Lung microvascular endothelial cell (primary cell): Measurements from ENCODE around the gene FOXF1. TPM values are rescaled to one million over a fixed set of nuclear protein-coding genes. Genes with fewer than 3 reads are reported as not detected.

ENCODE experiments used
- DNase-seq, 2 donors: peaks; one replicate each; pipeline versions ENCODE4 v3.0.0 to v3.0.0-alpha.2; 2010; ENCODE audit warnings: low read depth in 2 of 2
- total RNA-seq: library from RNA; depleted of rRNA; stranded (reverse); fragments of >200 nt; gene quantifications from 2 replicates; pipeline ENCODE4 v1.2.1, GENCODE V29; 2014

Gene FOXF1
- total RNA-seq, 1 donor from 2014 or later: 0.40 TPM

DNA sequence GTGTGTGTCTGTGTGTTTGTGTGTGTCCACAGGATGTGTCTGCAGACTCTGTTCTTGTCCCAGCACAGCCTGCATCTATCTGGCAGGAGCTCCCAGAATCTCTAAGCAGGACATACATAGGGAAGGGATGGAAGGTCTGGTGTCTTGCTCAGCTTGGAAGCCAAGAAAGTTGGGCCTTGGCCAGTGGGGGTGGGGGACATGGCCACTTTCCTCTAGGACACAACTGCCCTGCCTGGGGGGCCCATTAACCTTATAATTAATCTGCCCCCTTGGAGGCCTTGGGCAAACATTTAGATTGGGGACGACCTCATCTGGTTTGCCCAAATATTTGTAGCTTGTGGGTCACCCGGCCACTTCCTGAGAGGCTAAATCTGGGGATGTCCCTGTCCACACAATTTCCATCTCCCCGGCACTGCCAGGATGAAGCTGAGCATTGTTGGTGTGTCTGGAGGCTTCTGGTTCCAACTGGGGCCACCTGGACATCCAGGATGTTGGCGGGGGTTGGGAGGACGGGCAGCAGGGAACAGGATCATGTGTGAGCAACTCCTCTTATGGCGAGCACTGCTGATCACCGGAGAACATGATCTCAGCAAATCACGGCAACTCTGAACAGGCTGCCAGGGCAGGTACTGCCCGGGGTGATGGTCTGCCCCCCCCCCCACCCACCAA, 17.2 kb upstream of the FOXF1 start:
- DNase-seq: no peak

DNA sequence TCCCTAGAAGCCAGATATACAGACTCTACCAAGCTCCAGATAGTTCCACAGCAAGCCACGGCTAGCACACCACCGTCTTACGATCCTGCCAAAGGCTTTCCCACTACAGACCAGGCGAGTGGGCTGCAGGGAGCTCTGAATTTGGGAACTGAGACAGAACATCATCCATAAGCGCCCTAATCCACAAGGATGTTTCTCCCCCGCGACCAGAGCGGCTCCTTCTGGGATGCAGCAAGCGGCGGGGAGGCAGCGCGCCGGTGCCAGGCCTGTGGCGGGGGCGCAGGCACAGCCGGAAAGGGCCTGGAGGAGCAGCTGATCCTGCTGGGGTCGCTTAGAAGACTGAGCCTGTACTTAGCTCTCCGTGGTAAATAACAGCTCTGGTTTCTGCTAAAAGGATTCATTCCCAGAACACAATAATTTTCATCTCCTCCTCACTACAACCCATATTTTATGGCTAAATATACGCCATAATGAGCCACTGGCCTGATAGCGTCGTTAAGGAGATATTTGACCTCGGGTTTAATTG, 16.2 kb upstream of the FOXF1 start:
- DNase-seq: no peak

- DNase-seq: no peak
Observed at GRCh38 chr16:86494565-86495356, 15.6 kb upstream of the FOXF1 start.

DNA sequence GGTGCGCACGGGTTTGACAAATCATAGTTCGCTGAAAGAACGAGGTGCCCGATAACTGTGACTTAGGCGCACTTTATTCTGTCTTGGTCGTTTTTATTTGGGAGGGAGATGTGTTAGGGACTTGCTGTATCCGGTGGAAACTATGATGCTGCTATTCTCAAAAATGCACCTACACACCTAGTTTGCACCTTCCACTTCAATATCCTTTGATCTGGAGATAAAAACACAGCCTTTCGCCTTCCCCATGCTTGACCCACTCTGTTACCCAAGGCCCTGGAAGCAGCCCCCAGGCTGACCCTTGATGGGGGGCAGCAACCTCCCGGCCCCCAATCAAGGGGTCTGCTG, 15.0 kb upstream of the FOXF1 start:
- DNase-seq: no peak

DNA sequence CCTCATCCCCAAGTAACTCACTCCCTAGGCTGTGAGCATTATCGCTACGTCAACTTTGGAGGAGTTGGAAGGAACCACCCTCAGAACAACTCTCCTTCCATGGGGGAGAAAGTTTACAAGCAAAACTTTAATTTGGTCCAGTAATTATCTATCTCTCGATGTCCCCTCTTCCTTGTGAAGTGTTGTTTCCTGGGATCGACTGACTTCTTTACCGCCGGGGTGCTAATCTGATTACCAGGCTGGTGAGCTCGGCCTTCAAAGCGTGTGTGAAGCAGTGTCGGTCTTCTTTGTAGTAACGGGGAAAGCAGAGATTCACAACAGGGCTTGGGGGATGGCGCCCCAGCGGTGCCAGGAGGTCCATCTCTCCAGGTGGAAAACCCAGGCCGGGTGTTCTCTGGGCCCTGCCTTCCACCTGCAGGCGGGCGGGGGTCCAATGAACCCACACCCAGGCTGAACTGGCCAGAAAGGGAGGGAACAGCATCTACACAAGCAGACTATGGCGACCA, 14.5 kb upstream of the FOXF1 start:
- DNase-seq: no peak

DNA sequence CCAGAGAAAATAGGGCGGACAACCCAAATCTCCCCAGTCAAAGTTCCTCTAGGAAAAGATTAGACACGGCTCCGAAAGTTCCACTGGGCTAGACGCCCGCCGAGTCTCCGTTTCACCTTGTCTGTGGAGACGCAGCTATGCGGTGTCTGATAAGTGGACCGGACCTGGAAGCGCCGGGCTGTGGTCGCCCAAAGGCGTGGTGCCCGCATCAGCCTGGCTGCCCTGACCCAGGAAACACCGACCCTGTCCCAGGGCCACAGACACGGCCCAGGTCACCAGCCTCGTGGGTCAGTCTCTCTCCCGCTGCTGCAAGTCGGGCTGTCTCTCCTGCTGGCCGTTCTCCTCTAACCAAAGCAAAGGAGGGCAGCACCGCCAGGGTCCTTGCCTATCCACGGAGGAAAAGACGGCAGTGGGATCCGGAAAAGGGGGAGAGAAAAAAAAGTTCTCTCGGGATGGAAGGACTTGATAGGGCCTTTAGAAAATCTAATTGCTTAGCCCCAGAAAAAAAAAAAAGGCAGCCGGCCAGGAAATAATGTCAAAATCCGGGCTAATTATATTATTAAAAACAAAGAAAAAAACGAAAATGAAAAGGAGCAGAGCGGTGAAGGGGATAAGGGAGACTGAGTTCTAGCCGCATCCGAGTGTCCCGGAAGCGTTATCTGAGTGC, 13.9 kb upstream of the FOXF1 start:
- no peak for DNase-seq

- DNase-seq: no peak
Observed at GRCh38 chr16:86496929-86497461, 13.3 kb upstream of the FOXF1 start.

GRCh38 chr16:86497551-86498021, 12.7 kb upstream of the FOXF1 start:
- DNase-seq: no peak

DNA sequence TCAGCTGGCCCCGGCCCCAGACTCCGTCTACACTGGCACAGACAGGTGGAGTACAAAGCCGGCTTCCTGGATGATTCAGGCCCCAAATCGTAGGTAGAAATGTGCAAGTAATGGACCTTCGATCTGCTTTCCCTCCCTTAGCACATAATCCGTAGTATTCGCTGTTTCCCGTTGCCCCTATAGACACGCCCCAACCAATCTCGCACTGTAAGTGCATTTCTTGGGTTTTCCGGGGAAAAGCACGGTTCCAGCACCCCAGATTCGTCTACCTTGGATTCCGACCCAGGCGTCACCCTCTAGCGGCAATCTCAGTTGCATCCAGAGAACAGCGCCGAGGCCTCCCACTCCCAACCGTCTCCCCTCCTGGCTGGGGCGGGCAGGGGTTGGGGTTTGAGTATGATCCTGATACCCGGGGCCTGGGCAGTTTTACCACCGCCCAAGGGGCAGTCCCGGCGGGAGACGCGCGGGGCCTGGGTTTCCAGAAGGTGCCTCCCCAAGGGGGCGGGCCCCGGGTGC, 12.1 kb upstream of the FOXF1 start:
- DNase-seq: no peak

GRCh38 chr16:86498671-86499439, 11.5 kb upstream of the FOXF1 start:
- no peak for DNase-seq

GRCh38 chr16:86499440-86499786, 10.9 kb upstream of the FOXF1 start:
- DNase-seq: no peak

DNA sequence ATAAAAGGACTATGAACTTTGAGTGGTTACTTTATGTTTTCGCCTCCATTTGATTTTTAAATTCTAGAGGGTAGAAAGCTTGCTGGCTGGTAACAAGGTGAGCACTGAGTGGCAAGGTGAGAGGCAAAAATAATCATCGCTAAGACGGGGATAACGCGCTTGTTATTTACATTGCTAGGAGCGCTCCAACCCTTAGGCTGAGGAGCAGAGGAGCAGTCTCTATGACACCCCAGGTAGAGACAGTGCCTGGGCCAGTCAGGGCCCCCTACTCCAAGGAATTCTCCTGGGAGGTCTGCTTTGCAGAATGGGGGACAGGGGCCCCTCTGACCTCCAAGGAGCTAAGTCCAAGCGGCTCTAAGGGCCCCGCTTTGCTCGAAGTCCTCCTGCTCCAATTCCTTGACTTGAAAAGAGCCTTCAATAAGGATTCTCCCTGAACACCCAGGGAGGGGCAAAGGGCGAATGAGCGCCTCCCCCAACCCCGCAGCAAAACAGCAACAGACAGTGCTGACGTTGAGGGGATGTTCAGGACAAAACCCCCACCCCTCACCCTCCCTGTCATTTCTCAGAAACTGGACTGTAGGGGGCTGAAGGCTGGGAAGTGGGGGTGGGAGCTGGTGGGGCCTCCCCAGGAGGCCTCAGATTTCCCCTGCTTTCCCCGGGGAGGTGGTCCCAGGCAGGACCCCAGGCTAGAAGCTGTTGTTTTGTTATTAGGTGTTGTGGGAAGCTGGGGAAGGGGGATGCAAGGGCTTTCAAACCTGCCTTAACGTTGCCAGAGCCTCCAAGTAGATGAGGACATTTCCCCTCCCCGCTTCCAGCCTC, 10.2 kb upstream of the FOXF1 start:
- DNase-seq: no peak

GRCh38 chr16:86500708-86501510, 9.4 kb upstream of the FOXF1 start:
- DNase-seq: no peak

- no peak for DNase-seq
Observed at GRCh38 chr16:86501989-86502855, 8.1 kb upstream of the FOXF1 start.

DNA sequence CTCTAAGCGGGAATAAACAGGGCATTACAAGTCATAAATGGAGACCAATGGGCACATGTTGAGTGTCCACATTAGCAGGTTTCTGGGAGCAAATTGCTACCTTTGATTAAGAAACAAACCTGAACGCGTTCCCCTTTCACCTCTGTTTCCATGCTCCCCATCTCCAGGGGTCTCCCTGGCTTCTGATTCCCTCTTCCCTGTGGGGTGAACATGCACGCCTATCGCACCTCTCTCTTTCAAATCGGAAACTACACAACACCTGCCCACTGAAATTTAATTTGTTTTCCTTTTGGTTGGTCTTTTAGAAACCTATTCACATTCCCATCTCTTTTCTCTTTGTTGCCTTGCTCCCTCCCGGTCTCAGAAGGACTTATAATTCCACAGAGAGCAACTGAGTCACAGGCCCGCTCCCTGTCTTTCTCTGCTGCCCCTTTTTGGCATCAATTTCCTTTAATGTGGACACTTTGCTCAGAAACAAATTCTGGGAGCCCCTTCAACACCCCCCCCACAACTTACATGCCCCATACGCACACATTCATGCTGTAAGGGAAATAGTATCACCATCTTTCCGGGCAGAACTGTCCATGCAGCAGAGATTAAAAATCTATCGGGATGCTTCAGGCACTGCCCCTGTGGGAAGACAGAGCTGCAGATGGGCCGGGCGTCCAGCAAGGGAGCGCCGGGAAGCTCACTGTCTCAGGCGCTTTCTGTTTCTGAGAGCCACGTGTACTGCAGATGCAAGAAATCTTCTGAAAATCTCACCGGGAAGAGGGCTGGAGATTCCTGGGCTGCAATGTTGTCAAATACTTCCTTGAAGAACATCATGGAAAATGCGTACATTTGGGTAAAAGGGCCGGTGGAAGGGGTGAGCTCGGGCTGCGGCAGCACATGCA, 7.2 kb upstream of the FOXF1 start:
- DNase-seq: no peak

GRCh38 chr16:86503830-86504229, 6.5 kb upstream of the FOXF1 start:
- DNase-seq: no peak
